NCI-H1092 treated with DMSO at 0.1 percent for 48 hours (cell line): ENCODE results near the gene CLCA1.

Source experiments
- DNase-seq: peaks from one replicate; lab custom pipeline; 2025; lab: John Stamatoyannopoulos, UW

CLCA1 gene

GRCh38 chr1:86504137-86504479, 35.4 kb downstream of the CLCA1 start:
- no peak for DNase-seq

GRCh38 chr1:86504895-86505563, 36.3 kb downstream of the CLCA1 start:
- DNase-seq = no peak

GRCh38 chr1:86505564-86505902, 36.8 kb downstream of the CLCA1 start:
- DNase-seq = no peak

- no peak for DNase-seq
Observed at GRCh38 chr1:86507935-86508582, 39.3 kb downstream of the CLCA1 start.

GRCh38 chr1:86508583-86508969, 39.8 kb downstream of the CLCA1 start:
- DNase-seq = no peak

GRCh38 chr1:86515597-86515996, 46.9 kb downstream of the CLCA1 start:
- no peak for DNase-seq

- DNase-seq = no peak
Observed at GRCh38 chr1:86516335-86516734, 47.6 kb downstream of the CLCA1 start.

- DNase-seq = no peak
Observed at GRCh38 chr1:86517336-86517735, 48.6 kb downstream of the CLCA1 start.

GRCh38 chr1:86520789-86521521, 52.2 kb downstream of the CLCA1 start:
- DNase-seq = no peak

GRCh38 chr1:86521522-86521891, 52.8 kb downstream of the CLCA1 start:
- DNase-seq = no peak

GRCh38 chr1:86522240-86522639, 53.5 kb downstream of the CLCA1 start:
- DNase-seq = no peak

GRCh38 chr1:86523670-86524354, 55.1 kb downstream of the CLCA1 start:
- DNase-seq = no peak

GRCh38 chr1:86527306-86527705, 58.6 kb downstream of the CLCA1 start:
- no peak for DNase-seq

- DNase-seq = no peak
Observed at GRCh38 chr1:86530211-86530845, 61.6 kb downstream of the CLCA1 start.

GRCh38 chr1:86537928-86538695, 69.4 kb downstream of the CLCA1 start:
- no peak for DNase-seq

- no peak for DNase-seq
Observed at GRCh38 chr1:86538775-86539174, 70.0 kb downstream of the CLCA1 start.

GRCh38 chr1:86541859-86542258, 73.1 kb downstream of the CLCA1 start:
- no peak for DNase-seq

GRCh38 chr1:86542631-86543030, 73.9 kb downstream of the CLCA1 start:
- no peak for DNase-seq

- DNase-seq = no peak
Observed at GRCh38 chr1:86546787-86547221, 78.1 kb downstream of the CLCA1 start, which contains the start of gene CLCA4. CLCA4 (plus strand) TSS chr1:86547078; CDS start chr1:86547120, 42 bp downstream.

- DNase-seq = no peak
Observed at GRCh38 chr1:86548839-86549238, 80.1 kb downstream of the CLCA1 start.
